Mucosa of rectum (tissue), 2 donors: ENCODE results near the gene CEP128.

ENCODE experiments used
- H3K27ac ChIP-seq, 2 donors: one replicate each; pipeline ENCODE4 v1.7.0; 2013; ENCODE audit warnings: inconsistent platforms in 2 of 2, low read depth in 2 of 2, low read length in 2 of 2
- H3K27me3 ChIP-seq, 2 donors: one replicate each; pipeline ENCODE4 v1.7.0; 2013; ENCODE audit warnings: low read length in 2 of 2; ENCODE audit not compliant: control insufficient read depth in 2 of 2, insufficient read depth in 2 of 2
- H3K36me3 ChIP-seq, 2 donors: one replicate each; pipeline ENCODE4 v1.7.0; 2013; ENCODE audit warnings: low read length in 2 of 2; ENCODE audit not compliant: control insufficient read depth in 2 of 2, insufficient read depth in 2 of 2
- H3K4me1 ChIP-seq, 2 donors: one replicate each; pipeline ENCODE4 v1.7.0; 2013; ENCODE audit warnings: low read length in 2 of 2, mild to moderate bottlenecking in 1 of 2; ENCODE audit not compliant: control insufficient read depth in 2 of 2, insufficient read depth in 2 of 2
- H3K4me3 ChIP-seq, 2 donors: one replicate each; pipeline ENCODE4 v1.7.0; 2013; ENCODE audit warnings: low read length in 2 of 2
- H3K9ac ChIP-seq, 2 donors: one replicate each; pipeline ENCODE4 v1.7.0; 2013; ENCODE audit warnings: low read length in 2 of 2, low read depth in 1 of 2, mild to moderate bottlenecking in 1 of 2
- H3K9me3 ChIP-seq, 2 donors: one replicate each; pipeline ENCODE4 v1.7.0; 2013; ENCODE audit warnings: low read length in 2 of 2; ENCODE audit not compliant: control insufficient read depth in 2 of 2
- donor health status: healthy.
- donor health status: Normal muscosa, but diverticular disease.

CEP128 gene

GRCh38 chr14:80768646-80769045 is 172.9 kb downstream of the CEP128 start:
- no peaks in the 10 kb centered on the region for H3K4me1 ChIP-seq
- H3K27me3 ChIP-seq: no peaks in the 10 kb centered on the region
- no peak overlapping the region for H3K9ac ChIP-seq
- H3K27ac ChIP-seq: no peak overlapping the region
- no peaks in the 10 kb centered on the region for H3K9me3 ChIP-seq
- H3K4me3 ChIP-seq: no peak overlapping the region
- H3K36me3 ChIP-seq: no peaks in the 10 kb centered on the region

GRCh38 chr14:80764921-80765507 is 176.5 kb downstream of the CEP128 start:
- H3K4me1 ChIP-seq: no peaks in the 10 kb centered on the region
- no peaks in the 10 kb centered on the region for H3K36me3 ChIP-seq
- no peaks in the 10 kb centered on the region for H3K27me3 ChIP-seq
- no peaks in the 10 kb centered on the region for H3K9me3 ChIP-seq
- no peak overlapping the region for H3K9ac ChIP-seq
- H3K27ac ChIP-seq: no peak overlapping the region
- H3K4me3 ChIP-seq: no peak overlapping the region

- Histone ChIP-seq H3K9ac (no peak overlapping the region), H3K27ac (no peak overlapping the region), H3K27me3 (no peaks in the 10 kb centered on the region), H3K4me1 (no peaks in the 10 kb centered on the region), H3K4me3 (no peak overlapping the region), H3K9me3 (no peaks in the 10 kb centered on the region), H3K36me3 (no peaks in the 10 kb centered on the region)
These were observed 177.0 kb downstream of the CEP128 start for GRCh38 chr14:80764496-80764895.

- H3K9me3 ChIP-seq: no peaks in the 10 kb centered on the region
- H3K9ac ChIP-seq: no peak overlapping the region
- no peaks in the 10 kb centered on the region for H3K27me3 ChIP-seq
- H3K4me3 ChIP-seq: no peak overlapping the region
- no peaks in the 10 kb centered on the region for H3K36me3 ChIP-seq
- no peaks in the 10 kb centered on the region for H3K4me1 ChIP-seq
- no peak overlapping the region for H3K27ac ChIP-seq
These were observed 178.8 kb downstream of the CEP128 start for GRCh38 chr14:80762641-80763228.

- H3K4me3 ChIP-seq: no peak overlapping the region
- H3K27me3 ChIP-seq: no peaks in the 10 kb centered on the region
- no peaks in the 10 kb centered on the region for H3K4me1 ChIP-seq
- H3K9ac ChIP-seq: no peak overlapping the region
- H3K9me3 ChIP-seq: no peaks in the 10 kb centered on the region
- H3K36me3 ChIP-seq: no peaks in the 10 kb centered on the region
- H3K27ac ChIP-seq: no peak overlapping the region
These were observed 186.8 kb downstream of the CEP128 start for GRCh38 chr14:80754696-80755095.

DNA sequence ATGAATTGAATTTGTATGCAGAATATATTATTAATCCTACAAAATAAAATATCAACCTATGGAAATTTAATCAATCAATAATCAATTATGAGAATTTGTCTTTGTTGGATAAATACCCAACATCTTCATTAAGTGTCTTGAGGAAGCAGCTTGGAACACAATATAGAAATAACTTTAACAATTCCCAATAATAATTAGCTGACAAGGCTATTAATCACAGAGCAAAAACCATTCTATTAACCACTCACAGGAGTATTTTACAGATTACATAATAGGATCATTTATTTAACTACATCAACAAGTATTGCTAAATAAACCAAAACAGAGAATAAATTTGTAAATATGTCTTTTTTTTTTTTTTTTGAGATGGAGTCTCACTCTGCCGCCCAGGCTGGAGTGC is 190.3 kb downstream of the CEP128 start:
- Histone ChIP-seq H3K9ac (no peak overlapping the region), H3K4me1 (no peaks in the 10 kb centered on the region), H3K27ac (no peak overlapping the region), H3K27me3 (no peaks in the 10 kb centered on the region), H3K9me3 (no peaks in the 10 kb centered on the region), H3K36me3 (no peaks in the 10 kb centered on the region), H3K4me3 (no peak overlapping the region)

- Histone ChIP-seq H3K36me3 (no peaks in the 10 kb centered on the region), H3K27ac (no peak overlapping the region), H3K4me1 (no peaks in the 10 kb centered on the region), H3K9me3 (no peaks in the 10 kb centered on the region), H3K27me3 (no peaks in the 10 kb centered on the region), H3K9ac (no peak overlapping the region), H3K4me3 (no peak overlapping the region)
These were observed 215.3 kb downstream of the CEP128 start for GRCh38 chr14:80726211-80726610.

DNA sequence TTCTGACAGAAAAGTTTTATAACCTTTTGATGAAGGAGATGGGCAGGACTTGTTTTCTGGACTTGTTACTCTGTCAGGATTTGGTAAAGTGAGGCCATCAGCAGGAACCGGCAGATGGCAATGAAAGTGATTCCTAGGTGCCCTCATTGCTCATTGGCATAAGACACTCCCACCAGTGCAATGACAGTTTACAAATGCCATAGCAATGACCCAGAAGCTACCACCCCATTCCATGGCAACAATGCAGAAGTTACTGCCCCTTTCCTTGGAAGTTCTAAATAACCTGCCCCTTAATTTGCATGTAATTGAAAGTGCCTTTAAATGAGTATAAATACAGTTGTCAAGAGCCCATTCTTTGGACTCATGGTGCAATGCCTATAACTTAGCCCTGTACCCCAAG is 222.6 kb downstream of the CEP128 start:
- H3K36me3 ChIP-seq: no peaks in the 10 kb centered on the region
- no peak overlapping the region for H3K9ac ChIP-seq
- no peaks in the 10 kb centered on the region for H3K27me3 ChIP-seq
- no peaks in the 10 kb centered on the region for H3K9me3 ChIP-seq
- H3K27ac ChIP-seq: no peak overlapping the region
- no peak overlapping the region for H3K4me3 ChIP-seq
- no peaks in the 10 kb centered on the region for H3K4me1 ChIP-seq

DNA sequence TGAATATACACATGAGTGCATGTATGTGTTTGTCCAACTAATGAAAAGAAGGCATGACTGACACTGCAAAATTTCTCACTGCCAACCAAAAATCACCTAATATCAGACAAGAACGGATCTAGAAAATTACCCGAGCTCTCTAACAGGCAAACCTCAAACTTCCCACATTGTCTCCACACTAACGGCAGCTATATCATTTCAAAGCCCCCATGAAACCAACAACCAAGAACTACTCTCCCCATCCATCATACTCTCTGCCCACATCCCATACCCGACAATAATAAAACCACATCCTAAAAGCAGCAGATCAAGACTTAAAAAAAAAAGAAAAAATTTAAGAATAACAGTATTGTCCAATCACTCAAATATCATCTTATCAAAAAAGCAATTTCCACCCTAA is 227.1 kb downstream of the CEP128 start:
- H3K4me3 ChIP-seq: no peak overlapping the region
- H3K36me3 ChIP-seq: no peaks in the 10 kb centered on the region
- no peaks in the 10 kb centered on the region for H3K4me1 ChIP-seq
- no peak overlapping the region for H3K27ac ChIP-seq
- H3K9me3 ChIP-seq: no peaks in the 10 kb centered on the region
- no peaks in the 10 kb centered on the region for H3K27me3 ChIP-seq
- H3K9ac ChIP-seq: peak overlapping the region in 1 of 2 donors; percentile 6

- Histone ChIP-seq H3K4me3 (no peak overlapping the region), H3K9me3 (no peaks in the 10 kb centered on the region), H3K27ac (no peak overlapping the region), H3K27me3 (no peaks in the 10 kb centered on the region), H3K4me1 (no peaks in the 10 kb centered on the region), H3K9ac (no peak overlapping the region), H3K36me3 (no peaks in the 10 kb centered on the region)
These were observed 228.3 kb downstream of the CEP128 start for GRCh38 chr14:80713076-80713850.
